LNCaP clone FGC (cell line): ENCODE data around the gene EXOSC10.
A peak's percentile ranks its signal among the peaks of the same experiment; 100 is the strongest.

ENCODE experiments used
- DNase-seq: peaks from one replicate; pipeline ENCODE4 v3.0.0-alpha.2; 2011; ENCODE audit warnings: low read depth
- H3K4me3 ChIP-seq: 2 replicates; pipeline ENCODE4 v1.5.1; 2011; ENCODE audit warnings: mild to moderate bottlenecking, low read depth, low read length, control low read depth
- CTCF ChIP-seq: IDR thresholded peaks from 2 replicates; pipeline ENCODE4 v1.5.1; 2012; ENCODE audit warnings: mild to moderate bottlenecking; ENCODE audit not compliant: control insufficient read depth, insufficient read depth; ENCODE audit errors: extremely low read depth

Gene EXOSC10

GRCh38 chr1:11059968-11060830 is 39.5 kb downstream of the EXOSC10 start, which contains the start of gene SRM:
Gene SRM, minus strand, starts transcription at chr1:11060018. Its CDS starts 75 bp downstream, at chr1:11059943.
- peak; percentile 67 for DNase-seq
- peak within 1 kb of the TSS; percentile 92 for H3K4me3 ChIP-seq
- TF ChIP-seq CTCF, result no peak

- no peak for TF ChIP-seq CTCF
- peak overlapping the region; percentile 92 for H3K4me3 ChIP-seq
- no peak for DNase-seq
Observed at GRCh38 chr1:11059155-11059967, 40.3 kb downstream of the EXOSC10 start.

GRCh38 chr1:11058595-11059154 is 41.0 kb downstream of the EXOSC10 start:
- TF ChIP-seq CTCF, result no peak
- H3K4me3 ChIP-seq, result peak overlapping the region; percentile 92
- peak; percentile 45 for DNase-seq

GRCh38 chr1:11058026-11058425 is 41.6 kb downstream of the EXOSC10 start:
- no peak overlapping the region; the same call in 1 of the 2 replicates for H3K4me3 ChIP-seq

GRCh38 chr1:11057477-11057876 is 42.2 kb downstream of the EXOSC10 start:
- DNase-seq, result no peak
- no peak for TF ChIP-seq CTCF
- H3K4me3 ChIP-seq, result no peak overlapping the region

More at GRCh38 chr1:11058026-11058425, 41.6 kb downstream of the EXOSC10 start:
- no peak for DNase-seq
- no peak for TF ChIP-seq CTCF

GRCh38 chr1:11056504-11056903 is 43.2 kb downstream of the EXOSC10 start:
- no peak for DNase-seq
- TF ChIP-seq CTCF, result no peak

More at GRCh38 chr1:11056504-11056903, 43.2 kb downstream of the EXOSC10 start:
- no peak overlapping the region for H3K4me3 ChIP-seq
